G401.6 (cell line): ENCODE measurements around the gene BTRC.
"Not testable (repeated sequence)": the region's sequence is repeated elsewhere in the genome, so short reads cannot be mapped to it uniquely, and the experiment has no call there.

Source experiments
- FAIRE-seq: peaks from 2 replicates; lab custom pipeline; 2012; peaks lifted over from hg19 to GRCh38; lab: Jason Lieb, UNC

Gene BTRC

DNA sequence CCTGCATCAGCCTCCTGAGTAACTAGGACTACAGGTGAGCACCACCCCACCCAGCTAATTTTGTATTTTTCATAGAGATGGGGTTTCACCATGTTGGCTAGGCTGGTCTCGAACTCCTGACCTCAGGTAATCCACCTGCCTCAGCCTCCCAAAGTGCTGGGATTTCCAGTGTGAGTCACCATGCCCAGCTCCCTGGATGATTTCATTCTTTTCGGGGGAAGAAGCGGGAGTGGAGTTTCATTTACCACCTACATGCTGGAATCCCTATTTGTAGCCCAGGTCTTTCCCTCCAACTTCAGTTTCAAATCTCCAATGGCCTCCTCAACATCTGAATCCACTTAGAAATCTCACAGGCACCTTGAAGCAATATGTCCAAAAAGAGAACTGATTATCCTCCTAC, 2.9 kb upstream of the BTRC start:
- FAIRE-seq = no peak

GRCh38 chr10:101351477-101351876, 2.5 kb upstream of the BTRC start:
- FAIRE-seq = no peak

DNA sequence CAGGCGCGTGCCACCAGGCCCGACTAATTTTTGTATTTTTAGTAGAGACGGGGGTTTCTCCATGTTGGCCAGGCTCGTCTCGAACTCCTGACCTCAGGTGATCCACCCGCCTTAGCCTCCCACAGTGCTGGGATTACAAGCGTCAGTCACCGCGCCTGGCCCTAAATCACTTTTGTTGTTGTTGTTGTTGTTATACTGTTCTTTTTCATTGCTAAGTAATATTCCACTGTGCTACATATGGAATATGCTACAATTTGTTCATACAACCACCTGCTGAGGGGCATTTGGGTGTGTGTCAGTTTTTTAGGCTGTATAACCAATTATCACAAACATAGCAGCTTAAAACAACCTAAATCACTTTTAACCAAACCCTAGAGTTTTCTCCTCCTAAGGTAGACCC, 1.1 kb upstream of the BTRC start:
- FAIRE-seq = not testable (repeated sequence)

- FAIRE-seq = no peak
These were observed 535 bp downstream of the BTRC start for GRCh38 chr10:101354328-101355071.

GRCh38 chr10:101355072-101355706, 1.2 kb downstream of the BTRC start:
- FAIRE-seq = no peak

GRCh38 chr10:101356132-101356531, 2.2 kb downstream of the BTRC start:
- FAIRE-seq = no peak

GRCh38 chr10:101357958-101358357, 4.0 kb downstream of the BTRC start:
- no peak for FAIRE-seq

GRCh38 chr10:101358706-101359300, 4.8 kb downstream of the BTRC start:
- peak; percentile 11 for FAIRE-seq

DNA sequence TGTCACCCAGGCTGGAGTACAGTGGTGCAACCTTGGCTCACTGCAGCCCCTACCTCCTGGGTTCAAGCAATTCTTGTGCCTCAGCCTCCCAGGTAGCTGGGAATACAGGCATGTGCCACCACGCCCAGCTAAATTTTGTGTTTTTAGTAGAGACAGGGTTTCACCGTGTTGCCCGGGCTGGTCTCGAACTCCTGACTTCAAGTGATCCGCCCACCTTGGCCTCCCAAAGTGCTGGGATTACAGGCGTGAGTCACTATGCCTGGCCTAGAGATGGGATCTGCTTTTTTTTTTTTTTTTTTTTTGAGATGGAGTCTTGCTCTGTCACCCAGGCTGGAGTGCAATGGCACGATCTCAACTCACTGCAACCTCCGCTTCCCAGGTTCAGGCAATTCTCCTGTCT, 6.1 kb downstream of the BTRC start:
- not testable (repeated sequence) for FAIRE-seq

GRCh38 chr10:101360841-101361240, 6.9 kb downstream of the BTRC start:
- not testable (repeated sequence) for FAIRE-seq

GRCh38 chr10:101363850-101364400, 10.0 kb downstream of the BTRC start:
- FAIRE-seq = no peak

DNA sequence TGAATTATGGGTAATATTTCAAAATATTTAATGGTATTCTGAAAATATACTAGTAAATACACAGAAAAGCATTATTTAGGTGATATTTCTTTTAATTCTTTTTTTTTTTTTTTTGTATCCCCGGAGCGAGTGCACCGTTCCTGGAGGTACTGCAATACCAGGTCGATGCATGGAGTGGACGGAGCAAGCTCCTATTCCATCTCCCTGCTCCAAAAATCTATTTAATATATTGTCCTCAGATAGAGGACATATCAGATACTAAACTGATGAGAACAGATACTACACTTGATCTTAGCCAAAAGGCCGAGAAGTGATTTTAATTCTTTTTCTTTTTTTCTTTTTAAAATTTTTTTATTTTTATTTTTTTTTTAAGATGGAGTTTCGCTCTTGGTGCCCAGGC, 10.8 kb downstream of the BTRC start:
- FAIRE-seq = peak; percentile 99

DNA sequence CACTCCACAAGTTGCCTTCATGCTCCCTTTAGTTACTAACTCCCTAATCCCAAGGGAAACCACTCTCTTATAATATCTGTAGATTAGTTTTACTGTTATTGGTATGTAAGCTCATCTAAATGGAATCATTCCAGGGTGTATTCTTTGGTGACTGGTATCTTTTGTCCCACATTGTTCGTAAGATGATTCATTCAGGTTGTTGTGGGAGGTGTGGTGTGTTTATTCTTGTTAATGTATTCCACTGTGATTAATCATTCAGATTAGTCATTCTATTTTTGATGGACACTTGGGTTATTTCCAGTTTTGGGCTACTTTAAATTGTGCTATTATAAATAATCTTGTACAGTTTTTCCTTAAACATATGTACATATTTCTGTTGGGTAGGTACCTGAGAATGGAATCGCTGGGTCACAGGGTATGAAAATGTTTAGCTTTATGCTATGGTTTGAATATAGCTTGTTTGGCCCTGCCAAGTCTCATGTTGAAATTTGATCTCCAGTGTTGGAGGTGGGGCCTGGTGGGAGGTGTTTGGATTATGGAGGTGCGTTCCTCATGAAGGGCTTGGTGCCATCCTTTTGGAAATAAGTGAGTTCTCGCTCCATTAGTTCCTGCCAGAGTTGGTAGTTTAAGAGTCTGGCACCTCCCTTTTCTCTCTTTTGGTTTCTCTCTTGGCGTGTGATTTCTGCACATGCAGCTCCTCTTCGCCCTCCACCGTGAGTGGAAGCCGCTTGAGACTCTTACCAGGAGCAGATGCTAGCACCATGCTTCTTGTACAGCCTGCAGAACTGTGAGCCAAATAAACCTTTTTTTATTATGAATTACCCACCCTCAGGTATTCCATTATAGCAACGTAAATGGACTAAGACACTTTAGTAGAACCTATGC, 13.8 kb downstream of the BTRC start:
- no peak for FAIRE-seq

GRCh38 chr10:101373063-101373462, 19.1 kb downstream of the BTRC start:
- FAIRE-seq = no peak

- not testable (repeated sequence) for FAIRE-seq
These were observed 20.0 kb downstream of the BTRC start for GRCh38 chr10:101373993-101374392.

DNA sequence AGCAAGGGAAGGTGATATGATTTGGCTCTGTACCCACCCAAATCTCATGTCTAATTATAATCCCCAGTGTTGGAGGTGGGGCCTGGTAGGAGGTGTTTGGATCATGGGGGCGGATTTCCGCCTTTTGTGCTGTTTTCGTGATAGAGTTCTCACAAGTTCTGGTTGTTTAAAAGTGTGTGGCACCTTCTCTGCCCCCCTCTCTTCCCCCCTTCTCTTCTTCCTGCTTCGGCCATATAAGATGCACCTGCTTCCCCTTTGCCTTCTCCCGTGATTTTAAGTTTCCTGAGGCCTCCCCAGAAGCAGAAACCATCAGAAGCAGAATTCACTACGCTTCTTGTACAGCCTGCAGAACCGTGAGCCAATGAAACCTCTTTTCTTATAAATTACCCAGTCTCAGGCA, 21.1 kb downstream of the BTRC start:
- no peak for FAIRE-seq

DNA sequence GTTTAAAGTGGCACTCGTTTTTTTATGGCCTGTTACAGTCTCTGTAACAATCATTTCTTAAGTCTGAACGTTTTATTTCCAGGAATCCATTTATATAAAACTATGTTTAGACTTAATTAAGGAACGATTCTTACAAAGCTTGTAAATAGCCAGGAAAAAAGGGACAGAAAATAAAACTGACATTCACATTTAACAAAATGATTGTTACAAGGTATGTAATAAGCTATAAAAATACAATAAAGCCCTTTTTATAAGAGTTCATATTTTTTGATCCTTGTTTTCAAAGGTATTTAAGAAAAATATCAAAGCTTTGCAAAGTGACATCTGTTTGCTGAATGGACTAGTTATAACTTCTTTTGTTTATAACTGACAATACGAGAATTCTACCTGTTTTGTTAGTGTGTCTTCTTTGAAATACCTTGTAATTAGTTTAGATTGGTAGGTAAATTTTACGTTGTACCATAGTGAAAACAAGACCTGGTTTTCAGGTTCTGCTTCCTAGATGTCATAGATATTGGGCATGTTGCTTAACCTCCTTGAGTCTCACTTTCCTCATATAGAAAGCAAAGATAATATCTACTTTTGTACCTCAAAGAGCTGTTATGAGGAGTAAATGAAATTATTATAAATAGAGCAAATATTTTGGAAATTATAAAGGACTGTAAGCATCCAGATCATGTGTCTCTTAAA, 25.8 kb downstream of the BTRC start:
- peak; percentile 8 for FAIRE-seq

- no peak for FAIRE-seq
These were observed 26.5 kb downstream of the BTRC start for GRCh38 chr10:101380353-101381017.

DNA sequence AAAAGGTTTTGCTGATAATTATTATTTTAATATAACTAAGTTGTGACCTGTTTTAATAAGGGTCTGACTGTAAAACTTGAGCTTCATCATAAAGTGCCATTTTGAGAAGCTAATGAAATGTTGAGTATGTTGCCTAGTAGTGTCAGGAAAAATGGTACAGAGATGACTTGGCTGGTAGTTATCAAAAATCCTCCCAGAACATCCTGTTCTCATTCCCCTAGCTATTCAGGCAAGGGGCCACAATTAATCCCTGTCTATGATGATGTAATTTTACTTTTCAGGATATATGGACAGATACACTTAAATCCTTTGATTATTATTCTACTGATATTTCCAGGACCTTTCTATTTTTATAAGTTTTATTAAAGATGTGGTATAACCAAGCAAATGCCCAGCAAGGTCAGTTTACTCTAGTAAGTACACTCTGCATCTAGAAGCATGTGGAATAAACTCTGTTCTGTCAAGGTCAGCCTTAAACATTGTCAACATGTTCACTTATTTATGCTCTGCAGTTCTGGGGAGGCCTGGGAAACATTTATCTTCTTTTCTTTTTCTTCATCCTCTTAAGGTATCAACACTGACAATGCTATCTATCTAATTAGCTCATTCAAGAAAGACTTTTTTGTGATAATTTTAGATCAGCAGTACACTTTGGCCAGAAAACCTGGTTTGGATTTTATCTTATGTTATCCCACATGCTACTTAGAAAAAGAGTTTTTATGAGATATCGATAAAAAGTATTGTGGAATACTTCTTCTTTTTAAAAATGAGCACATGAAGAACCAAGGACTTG, 32.1 kb downstream of the BTRC start:
- FAIRE-seq = peak; percentile 66

DNA sequence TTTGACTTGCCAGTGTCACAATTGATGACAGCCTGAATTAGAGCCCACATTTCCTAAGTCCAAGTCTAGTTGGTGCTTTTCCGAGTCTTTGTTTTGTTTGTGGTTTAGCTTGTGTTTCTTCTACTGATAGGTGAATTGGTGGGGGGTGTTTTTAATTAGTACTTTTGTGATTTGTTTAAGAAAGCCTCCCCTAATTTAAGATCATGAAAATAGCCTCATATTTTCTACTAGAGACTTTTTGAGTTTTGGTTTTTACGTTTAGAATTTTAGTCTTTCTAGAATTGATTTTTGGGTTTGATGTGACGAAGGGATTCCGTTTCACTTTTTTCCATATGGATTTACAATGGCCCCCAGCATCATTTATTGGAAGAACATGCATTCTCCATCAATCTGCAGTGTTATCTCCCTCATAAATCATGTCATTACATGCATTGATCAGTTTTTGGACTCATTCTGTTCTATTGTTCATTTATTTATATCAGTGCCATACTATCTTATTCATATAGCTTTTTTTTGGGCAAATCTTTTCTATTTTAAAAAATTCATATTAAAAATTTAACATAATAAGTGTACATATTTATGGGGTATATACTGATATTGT, 32.8 kb downstream of the BTRC start:
- FAIRE-seq = no peak
